ENCODE measurements around the gene PCDHGB6. TPM values are rescaled to one million over a fixed set of nuclear protein-coding genes. Genes with fewer than 3 reads are reported as not detected.

Gene PCDHGB6
- polyA plus RNA-seq, 3 donors from 2014 or later, result 0.38 to 1.9 TPM; not detected in 1

- no peak for DNase-seq
- peaks cover 0 to 3% (median 0%) of the 10 kb centered on the region in 3 donors for H3K36me3 Mint-ChIP-seq
- H3K9me3 Mint-ChIP-seq, result peaks cover 2 to 12% (median 6%) of the 10 kb centered on the region in 6 donors
- no peak overlapping the region for H3K4me3 Mint-ChIP-seq
- no peak overlapping the region for H3K27ac Mint-ChIP-seq
- peaks cover under 1 to 1% of the 10 kb centered on the region in 2 donors for H3K4me1 Mint-ChIP-seq
- peaks cover 4 to 19% (median 18%) of the 10 kb centered on the region in 3 donors for H3K27me3 Mint-ChIP-seq (ENCODE audit: low read depth in 3 of 3)
These were observed 29.4 kb downstream of the PCDHGB6 start for GRCh38 chr5:141437221-141437620.

GRCh38 chr5:141439411-141440141 is 31.8 kb downstream of the PCDHGB6 start:
- Mint-ChIP-seq H3K4me3 (no peak overlapping the region), H3K36me3 (no peaks in the 10 kb centered on the region), H3K27me3 (ENCODE audit: low read depth in 3 of 3) (peaks cover 0 to 9% (median 6%) of the 10 kb centered on the region in 3 donors)

GRCh38 chr5:141440341-141440740 is 32.5 kb downstream of the PCDHGB6 start:
- Mint-ChIP-seq H3K27me3 (ENCODE audit: low read depth in 3 of 3) (peaks cover 0 to 9% (median 5%) of the 10 kb centered on the region in 3 donors), H3K4me3 (no peak overlapping the region), H3K4me1 (no peaks in the 10 kb centered on the region), H3K9me3 (peaks cover 0 to 2% (median 0%) of the 10 kb centered on the region in 6 donors), H3K27ac (no peak overlapping the region), H3K36me3 (no peaks in the 10 kb centered on the region)
- no peak for DNase-seq

More at GRCh38 chr5:141439411-141440141, 31.8 kb downstream of the PCDHGB6 start:
- H3K27ac Mint-ChIP-seq, result no peak overlapping the region
- DNase-seq, result no peak
- peaks cover 0 to under 1% (median 0%) of the 10 kb centered on the region in 6 donors for H3K9me3 Mint-ChIP-seq
- no peaks in the 10 kb centered on the region for H3K4me1 Mint-ChIP-seq

GRCh38 chr5:141441571-141442170 is 33.9 kb downstream of the PCDHGB6 start:
- no peak overlapping the region for H3K4me3 Mint-ChIP-seq
- H3K9me3 Mint-ChIP-seq, result peaks cover 0 to 2% (median 0%) of the 10 kb centered on the region in 6 donors
- no peaks in the 10 kb centered on the region for H3K36me3 Mint-ChIP-seq
- DNase-seq, result no peak
- H3K4me1 Mint-ChIP-seq, result no peaks in the 10 kb centered on the region
- H3K27me3 Mint-ChIP-seq (ENCODE audit: low read depth in 3 of 3), result peaks cover 0 to 9% (median 6%) of the 10 kb centered on the region in 3 donors
- H3K27ac Mint-ChIP-seq, result no peak overlapping the region

Other genes with a start within 250 kb of the PCDHGB6 start
- gene PCDHB7, start 235.4 kb upstream of the PCDHGB6 start, polyA plus RNA-seq, result not detected
- not detected for gene PCDHB8, start 230.2 kb upstream of the PCDHGB6 start, polyA plus RNA-seq
- not detected for gene PCDHB16, start 225.6 kb upstream of the PCDHGB6 start, polyA plus RNA-seq
- not detected for gene PCDHB9, start 220.9 kb upstream of the PCDHGB6 start, polyA plus RNA-seq
- not detected for gene PCDHB10, start 215.7 kb upstream of the PCDHGB6 start, polyA plus RNA-seq
- not detected for gene PCDHB11, start 208.4 kb upstream of the PCDHGB6 start, polyA plus RNA-seq
- not detected for gene PCDHB12, start 199.3 kb upstream of the PCDHGB6 start, polyA plus RNA-seq
- not detected for gene PCDHB13, start 194.1 kb upstream of the PCDHGB6 start, polyA plus RNA-seq
- gene PCDHB14, start 184.7 kb upstream of the PCDHGB6 start, polyA plus RNA-seq, result not detected
- gene PCDHB15, start 162.6 kb upstream of the PCDHGB6 start, polyA plus RNA-seq, result under 1 TPM in 1 of 3 donors, not detected in 2; 0.16 TPM
- gene SLC25A2, start 104.0 kb upstream of the PCDHGB6 start, polyA plus RNA-seq, result not detected
- gene TAF7, start 87.2 kb upstream of the PCDHGB6 start, polyA plus RNA-seq, result 100 to 1,000 TPM; 136 to 191 (median 151) TPM
- not detected for gene PCDHGA1, start 77.5 kb upstream of the PCDHGB6 start, polyA plus RNA-seq
- not detected for gene PCDHGA2, start 69.3 kb upstream of the PCDHGB6 start, polyA plus RNA-seq
- under 1 TPM in 1 of 3 donors, not detected in 2; 0.11 TPM for gene PCDHGA3, start 64.2 kb upstream of the PCDHGB6 start, polyA plus RNA-seq
- not detected for gene PCDHGB1, start 57.9 kb upstream of the PCDHGB6 start, polyA plus RNA-seq
- gene PCDHGA4, start 53.0 kb upstream of the PCDHGB6 start, polyA plus RNA-seq, result under 1 TPM in 2 of 3 donors, not detected in 1; 0.10 to 0.11 TPM
- not detected for gene PCDHGB2, start 48.0 kb upstream of the PCDHGB6 start, polyA plus RNA-seq
- not detected for gene PCDHGA5, start 43.9 kb upstream of the PCDHGB6 start, polyA plus RNA-seq
- gene PCDHGB3, start 37.8 kb upstream of the PCDHGB6 start, polyA plus RNA-seq, result under 1 TPM in 2 of 3 donors, not detected in 1; 0.06 to 0.15 TPM
- not detected for gene PCDHGA6, start 34.1 kb upstream of the PCDHGB6 start, polyA plus RNA-seq
- gene PCDHGA7, start 25.3 kb upstream of the PCDHGB6 start, polyA plus RNA-seq, result not detected
- under 1 TPM in 1 of 3 donors, not detected in 2; 0.13 TPM for gene PCDHGB4, start 20.3 kb upstream of the PCDHGB6 start, polyA plus RNA-seq
- gene PCDHGA8, start 15.4 kb upstream of the PCDHGB6 start, polyA plus RNA-seq, result under 1 TPM in 1 of 3 donors, not detected in 2; 0.07 TPM
- 1 to 10 TPM in 2 of 3 donors, under 1 TPM in 1; 0.36 to 2.1 (median 2.0) TPM for gene PCDHGB5, start 10.1 kb upstream of the PCDHGB6 start, polyA plus RNA-seq
- gene PCDHGA9, start 5.2 kb upstream of the PCDHGB6 start, polyA plus RNA-seq, result under 1 TPM in 1 of 3 donors, not detected in 2; 0.04 TPM
- under 1 TPM in 1 of 3 donors, not detected in 2; 0.43 TPM for gene PCDHGA10, start 5.0 kb downstream of the PCDHGB6 start, polyA plus RNA-seq
- under 1 TPM in 1 of 3 donors, not detected in 2; 0.13 TPM for gene PCDHGB7, start 9.7 kb downstream of the PCDHGB6 start, polyA plus RNA-seq
- gene PCDHGA11, start 13.0 kb downstream of the PCDHGB6 start, polyA plus RNA-seq, result under 1 TPM in 1 of 3 donors, not detected in 2; 0.11 TPM
- under 1 TPM in 1 of 3 donors, not detected in 2; 0.25 TPM for gene PCDHGA12, start 22.5 kb downstream of the PCDHGB6 start, polyA plus RNA-seq
- 1 to 10 TPM in 1 of 3 donors, under 1 TPM in 2; 0.63 to 1.3 (median 0.77) TPM for gene PCDHGC3, start 67.9 kb downstream of the PCDHGB6 start, polyA plus RNA-seq
- gene PCDHGC4, start 77.0 kb downstream of the PCDHGB6 start, polyA plus RNA-seq, result not detected
- not detected for gene PCDHGC5, start 81.1 kb downstream of the PCDHGB6 start, polyA plus RNA-seq
- gene DIAPH1, start 211.0 kb downstream of the PCDHGB6 start, polyA plus RNA-seq, result 100 to 1,000 TPM; 108 to 187 (median 123) TPM
- gene HDAC3, start 228.8 kb downstream of the PCDHGB6 start, polyA plus RNA-seq, result 100 to 1,000 TPM in 1 of 3 donors, 10 to 100 TPM in 2; 71.5 to 140 (median 80.6) TPM
- gene RELL2, start 229.0 kb downstream of the PCDHGB6 start, polyA plus RNA-seq, result 1 to 10 TPM; 1.0 to 3.1 (median 1.5) TPM
- 10 to 100 TPM in 2 of 3 donors, 1 to 10 TPM in 1; 5.9 to 14.7 (median 10.9) TPM for gene FCHSD1, start 243.4 kb downstream of the PCDHGB6 start, polyA plus RNA-seq